H1 (cell line): ENCODE results near the gene CD59. TPM values are rescaled to one million over a fixed set of nuclear protein-coding genes. Genes with fewer than 3 reads are reported as not detected.

Experiments
- CTCF ChIA-PET: fragments of 300-600 bp; sonication (Branson Sonifier 250); formaldehyde crosslinking; loops from one replicate; lab custom pipeline; 2021; ENCODE audit not compliant: partially characterized antibody; lab: Charles Lee
- POLR2A ChIA-PET: fragments of 300-600 bp; sonication (Branson Sonifier 250); formaldehyde crosslinking; loops from one replicate; lab custom pipeline; 2021; ENCODE audit warnings: inconsistent platforms; ENCODE audit not compliant: partially characterized antibody; lab: Charles Lee
- DNase-seq, 2 experiments: peaks; one replicate each; pipeline versions ENCODE4 v3.0.0 to v3.0.0-alpha.2; 2010 to 2022; ENCODE audit warnings: low spot score in 2 of 2, low read depth in 1 of 2, mixed read lengths in 1 of 2
- FAIRE-seq: peaks from 2 replicates; lab custom pipeline; 2011; peaks lifted over from hg19 to GRCh38; lab: Jason Lieb, UNC
- H2AFZ ChIP-seq: 2 replicates; pipeline ENCODE4 v1.8.1; 2012; ENCODE audit warnings: low read length, inconsistent platforms
- H2AK5ac ChIP-seq: 2 replicates; pipeline ENCODE4 v1.6.1; 2013; ENCODE audit warnings: low read depth, low read length
- H2BK120ac ChIP-seq: replicated peaks from 2 replicates; pipeline ENCODE3; 2013; ENCODE audit warnings: low read depth, low read length, inconsistent platforms
- H2BK12ac ChIP-seq: 2 replicates; pipeline ENCODE4 v1.6.1; 2013; ENCODE audit warnings: low read depth, low read length
- H2BK15ac ChIP-seq: 2 replicates; pipeline ENCODE4 v1.6.1; 2013; ENCODE audit warnings: low read length
- H2BK20ac ChIP-seq: 2 replicates; pipeline ENCODE4 v1.6.1; 2013; ENCODE audit warnings: low read length
- H2BK5ac ChIP-seq: 2 replicates; pipeline ENCODE4 v1.6.1; 2013; ENCODE audit warnings: low read depth, low read length
- H3K14ac ChIP-seq: 2 replicates; pipeline ENCODE4 v1.6.1; 2013; ENCODE audit warnings: inconsistent platforms; ENCODE audit not compliant: insufficient read length
- H3K18ac ChIP-seq: 2 replicates; pipeline ENCODE4 v1.6.1; 2013; ENCODE audit warnings: low read length; ENCODE audit errors: extremely low read depth
- H3K23ac ChIP-seq: 2 replicates; pipeline ENCODE4 v1.6.1; 2013; ENCODE audit warnings: inconsistent platforms; ENCODE audit not compliant: insufficient read length
- H3K23me2 ChIP-seq: 2 replicates; pipeline ENCODE4 v1.6.1; 2013; ENCODE audit warnings: low read depth, low read length
- H3K27ac ChIP-seq: 2 replicates; pipeline ENCODE4 v1.6.1; 2011; ENCODE audit warnings: low read depth, low read length, inconsistent platforms
- H3K27me3 ChIP-seq, 4 experiments: replicated peaks in 1 of 4; 1 replicate in 1 of 4; 2 replicates in 3 of 4; pipeline versions ENCODE4 v1.6.1 to v1.8.1; 2011 to 2013; ENCODE audit warnings: low read length in 3 of 4, mild to moderate bottlenecking in 3 of 4, inconsistent platforms in 2 of 4, mixed read lengths in 2 of 4, moderate library complexity in 1 of 4; ENCODE audit not compliant: control insufficient read depth in 3 of 4, insufficient read depth in 3 of 4; ENCODE audit errors: extremely low read depth in 1 of 4
- H3K36me3 ChIP-seq, 4 experiments: 2 replicates each; pipeline versions ENCODE4 v1.6.1 to v1.8.1; 2011 to 2013; ENCODE audit warnings: mild to moderate bottlenecking in 4 of 4, low read length in 3 of 4, moderate library complexity in 2 of 4, control low read depth in 1 of 4, inconsistent platforms in 1 of 4; ENCODE audit not compliant: insufficient read depth in 4 of 4, control insufficient read depth in 2 of 4
- H3K4ac ChIP-seq: replicated peaks from 2 replicates; pipeline ENCODE3; 2013; ENCODE audit warnings: low read length, low read depth, mixed read lengths, inconsistent platforms; ENCODE audit not compliant: insufficient read length
- H3K4me1 ChIP-seq, 4 experiments: replicated peaks in 1 of 4; 1 replicate in 1 of 4; 2 replicates in 3 of 4; pipeline versions ENCODE4 v1.6.1 to v1.8.1; 2011 to 2013; ENCODE audit warnings: low read length in 3 of 4, inconsistent platforms in 2 of 4, mixed read lengths in 1 of 4; ENCODE audit not compliant: insufficient read depth in 4 of 4, control insufficient read depth in 3 of 4
- H3K4me2 ChIP-seq, 2 experiments: 2 replicates each; pipeline versions ENCODE4 v1.6.1 to v1.8.1; 2011 to 2013; ENCODE audit warnings: low read depth in 2 of 2, low read length in 2 of 2, control low read depth in 1 of 2, inconsistent platforms in 1 of 2, mild to moderate bottlenecking in 1 of 2; ENCODE audit not compliant: insufficient read depth in 1 of 2
- H3K4me3 ChIP-seq, 4 experiments: fragments of 200-600, 300-600 bp in 1 of 4; sonication (generic), shearing (Covaris generic), sonication (Bioruptor Twin) in 1 of 4; 2 replicates each; pipeline versions ENCODE4 v1.5.1 to v1.8.1; 2011 to 2016; ENCODE audit warnings: low read length in 4 of 4, low read depth in 3 of 4, control low read depth in 2 of 4, inconsistent platforms in 2 of 4, mild to moderate bottlenecking in 2 of 4, mixed read lengths in 1 of 4, moderate library complexity in 1 of 4; ENCODE audit not compliant: insufficient read depth in 2 of 4; ENCODE audit errors: extremely low read depth in 1 of 4
- H3K56ac ChIP-seq: replicated peaks from 2 replicates; pipeline ENCODE3; 2013; ENCODE audit warnings: low read depth, mild to moderate bottlenecking, mixed read lengths, low read length, inconsistent platforms; ENCODE audit not compliant: insufficient read length
- H3K79me1 ChIP-seq: 2 replicates; pipeline ENCODE4 v1.6.1; 2013; ENCODE audit warnings: low read depth, low read length, control low read depth
- H3K79me2 ChIP-seq, 2 experiments: 2 replicates each; pipeline versions ENCODE4 v1.6.1 to v1.8.1; 2012 to 2013; ENCODE audit warnings: low read length in 2 of 2, mild to moderate bottlenecking in 2 of 2, inconsistent platforms in 1 of 2; ENCODE audit not compliant: insufficient read depth in 2 of 2, control insufficient read depth in 1 of 2
- H3K9ac ChIP-seq, 4 experiments: replicated peaks in 1 of 4; 1 replicate in 1 of 4; 2 replicates in 3 of 4; pipeline versions ENCODE4 v1.6.1 to v1.8.1; 2011 to 2013; ENCODE audit warnings: low read depth in 3 of 4, low read length in 3 of 4, control low read depth in 2 of 4, mild to moderate bottlenecking in 2 of 4, moderate library complexity in 2 of 4, inconsistent platforms in 1 of 4; ENCODE audit errors: extremely low read depth in 1 of 4
- H3K9me3 ChIP-seq, 2 experiments: 2 replicates each; pipeline versions ENCODE4 v1.6.1 to v1.8.1; 2012 to 2013; ENCODE audit warnings: mild to moderate bottlenecking in 2 of 2, moderate library complexity in 2 of 2, control low read depth in 1 of 2, inconsistent platforms in 1 of 2, low read depth in 1 of 2, low read length in 1 of 2, mixed read lengths in 1 of 2; ENCODE audit not compliant: insufficient read depth in 2 of 2
- H4K20me1 ChIP-seq, 2 experiments: replicated peaks in 1 of 2; 2 replicates each; pipeline versions ENCODE3 to v1.8.1; 2011 to 2013; ENCODE audit warnings: inconsistent platforms in 2 of 2, low read length in 2 of 2, mild to moderate bottlenecking in 1 of 2; ENCODE audit not compliant: insufficient read depth in 2 of 2, control insufficient read depth in 1 of 2
- H4K5ac ChIP-seq: 2 replicates; pipeline ENCODE4 v1.6.1; 2013; ENCODE audit warnings: low read length, low read depth, mixed read lengths, inconsistent platforms; ENCODE audit not compliant: insufficient read length
- H4K8ac ChIP-seq: 2 replicates; pipeline ENCODE4 v1.8.0; 2013; ENCODE audit warnings: mild to moderate bottlenecking, moderate library complexity, low read length, inconsistent platforms; ENCODE audit not compliant: insufficient read depth; ENCODE audit errors: extremely low read depth
- H4K91ac ChIP-seq: replicated peaks from 2 replicates; pipeline ENCODE3; 2013; ENCODE audit warnings: low read length, mixed read lengths, inconsistent platforms; ENCODE audit not compliant: insufficient read length
- ASH2L ChIP-seq: fragments of 200-600, 300-600 bp; sonication (generic); IDR thresholded peaks from one replicate; pipeline ENCODE4 v1.7.1; 2017; ENCODE audit warnings: low read length
- CREB1 ChIP-seq: IDR thresholded peaks from 2 replicates; pipeline ENCODE4 v1.6.1; 2012; ENCODE audit warnings: inconsistent platforms
- NANOG ChIP-seq: IDR thresholded peaks from 2 replicates; pipeline ENCODE4 v1.6.1; 2011; ENCODE audit warnings: low read length, low read depth, mild to moderate bottlenecking, inconsistent platforms; ENCODE audit not compliant: insufficient read depth, poor library complexity, severe bottlenecking
- TAF1 ChIP-seq: IDR thresholded peaks from 2 replicates; pipeline ENCODE4 v1.6.1; 2011; ENCODE audit warnings: mild to moderate bottlenecking, low read depth, low read length
- WGBS, 2 experiments: shearing (Covaris generic) in 1 of 2; methylation state at CpG; one replicate each; pipeline versions ENCODE4 v1.1.6 to v1.1.7; 2013 to 2015; ENCODE audit warnings: low lambda C conversion rate in 2 of 2, mixed read lengths in 2 of 2, inconsistent platforms in 1 of 2, low coverage in 1 of 2, missing lambda C conversion rate in 1 of 2; ENCODE audit not compliant: insufficient replicate concordance in 2 of 2, insufficient coverage in 1 of 2, insufficient read length in 1 of 2; ENCODE audit errors: extremely low coverage in 1 of 2, missing lambda C conversion rate in 1 of 2; 5-methylcytosine and 5-hydroxymethylcytosine counted together
- polyA plus RNA-seq, 7 experiments: library from polyadenylated mRNA; depleted of rRNA in 3 of 7; stranded (reverse) in 5 of 7; unstranded in 2 of 7; fragments of >200 nt in 5 of 7; fragments of 200-250 nt in 2 of 7; gene quantifications; 1 replicate in 5 of 7; 2 replicates in 1 of 7; 4 replicates in 1 of 7; pipeline versions ENCODE4 v1.2.1 to v1.2.3, GENCODE V29; 2011 to 2013; ENCODE audit warnings: missing spikeins in 2 of 7, mixed read lengths in 2 of 7
- total RNA-seq: library from RNA; stranded (reverse); fragmentation: NEBNext Ultra II Directional; extraction: Animal tissue kit (Norgen Biotek cat#: 25700); gene quantifications from 2 replicates; pipeline ENCODE4 v1.2.1, GENCODE V29; 2021

CD59 gene
- total and polyA plus RNA-seq, 2 of the 8 experiments (the other 6 are each of a cell fraction or from before 2014, with no cell fraction given) = 63.1 to 90.3 TPM

- H2BK5ac ChIP-seq = no peak overlapping the region
- H2BK12ac ChIP-seq = no peak overlapping the region
- no peak overlapping the region for H3K4me2 ChIP-seq
- no peaks in the 10 kb centered on the region for H3K4me1 ChIP-seq
- H3K27me3 ChIP-seq = no peaks in the 10 kb centered on the region
- no peak overlapping the region for H4K8ac ChIP-seq
- no peak overlapping the region for H3K18ac ChIP-seq
- H3K9ac ChIP-seq = no peak overlapping the region
- 0 out of 4 replicates have a peak, but pooled peaks cover 0 to 9% of the 10 kb centered on the region in 2 experiments for H3K79me2 ChIP-seq
- TF ChIP-seq TAF1 (no peak), ASH2L (no peak), CREB1 (no peak), NANOG (no peak)
- TF ChIP-seq, all 59 proteins: peak for 0
- H3K14ac ChIP-seq = no peak overlapping the region
- DNase-seq (no peak), FAIRE-seq (no peak)
- POLR2A ChIA-PET = no interaction called here
- H3K23ac ChIP-seq = no peak overlapping the region
- H3K36me3 ChIP-seq = peaks cover 0 to 13% (median 3%) of the 10 kb centered on the region in 4 experiments; a peak in 2 of 8 replicates
- WGBS, 2 experiments = 91% methylated on average over 4 of the region's 4 CpGs; no CpG with 5 or more reads in 1 of the 2 experiments
- H3K56ac ChIP-seq = no peak overlapping the region
- CTCF ChIA-PET = interaction anchor here (1.1 to 1.5 kb wide), 3 partner anchors 9 to 40 kb away, joined by 3 to 5 read pairs (median 3); no protein-coding TSS in a partner anchor
- no peaks in the 10 kb centered on the region for H3K9me3 ChIP-seq
- no peak overlapping the region for H3K4ac ChIP-seq
- H2AFZ ChIP-seq = no peak overlapping the region
- H2BK15ac ChIP-seq = no peak overlapping the region
- no peaks in the 10 kb centered on the region for H3K23me2 ChIP-seq
- no peak overlapping the region for H2AK5ac ChIP-seq
- H3K4me3 ChIP-seq = no peak overlapping the region
- no peak overlapping the region for H4K91ac ChIP-seq
- no peaks in the 10 kb centered on the region for H3K79me1 ChIP-seq
- no peak overlapping the region for H2BK120ac ChIP-seq
- peaks cover 0 to 6% of the 10 kb centered on the region in 2 experiments for H4K20me1 ChIP-seq
- no peak overlapping the region for H3K27ac ChIP-seq
- no peak overlapping the region for H2BK20ac ChIP-seq
- H4K5ac ChIP-seq = no peak overlapping the region
Measured at GRCh38 chr11:33767624-33768023, 31.4 kb upstream of the CD59 start.
